HG03103 (cell line): Measurements from ENCODE around the gene METTL15.
"Not testable (repeated sequence)": the region's sequence is repeated elsewhere in the genome, so short reads cannot be mapped to it uniquely, and the experiment has no call there.

Experiments used
- ATAC-seq: cut with Tn5 transposase; IDR thresholded peaks from one replicate; pipeline ENCODE4 v1.9.1; 2021; ENCODE audit warnings: low read depth; ENCODE audit not compliant: unreplicated experiment

Gene METTL15

DNA sequence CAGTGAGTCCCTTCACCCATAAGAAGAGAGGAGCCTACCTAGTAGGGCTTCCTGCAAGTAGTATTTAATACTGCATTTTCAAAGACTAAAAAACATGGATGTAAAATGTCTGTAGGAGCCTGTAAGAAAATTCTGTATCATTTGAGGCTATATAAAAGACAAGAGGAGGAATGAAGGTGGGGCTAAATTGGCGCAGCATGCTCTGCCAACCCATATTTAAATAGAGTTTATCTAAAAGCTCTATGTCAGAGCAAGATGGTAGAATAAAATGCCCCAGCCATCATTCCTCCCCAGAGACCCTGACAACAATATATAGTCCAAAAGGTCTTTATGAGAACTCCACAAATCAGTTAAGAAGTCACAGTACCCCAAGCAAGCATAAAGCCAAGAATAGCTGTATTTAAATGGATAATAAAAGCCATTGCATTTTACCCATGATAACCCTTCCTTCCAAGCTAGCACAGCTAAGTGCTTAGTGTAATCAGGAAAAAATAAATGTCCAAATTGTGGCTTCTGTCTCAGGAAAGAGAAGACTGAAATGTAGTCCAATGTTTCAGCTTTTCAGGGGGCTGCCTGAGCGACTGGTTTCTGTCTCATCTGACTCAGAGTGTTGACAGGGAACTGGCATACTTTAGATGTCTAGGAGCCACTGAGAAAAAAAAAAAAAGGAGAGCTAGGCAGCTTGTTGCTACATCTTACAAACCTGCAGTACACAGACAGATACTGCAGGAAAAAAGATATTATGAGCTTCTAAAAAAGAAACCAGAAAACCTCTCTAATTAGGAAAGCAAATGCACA is 258.6 kb downstream of the METTL15 start:
- ATAC-seq: no peak

DNA sequence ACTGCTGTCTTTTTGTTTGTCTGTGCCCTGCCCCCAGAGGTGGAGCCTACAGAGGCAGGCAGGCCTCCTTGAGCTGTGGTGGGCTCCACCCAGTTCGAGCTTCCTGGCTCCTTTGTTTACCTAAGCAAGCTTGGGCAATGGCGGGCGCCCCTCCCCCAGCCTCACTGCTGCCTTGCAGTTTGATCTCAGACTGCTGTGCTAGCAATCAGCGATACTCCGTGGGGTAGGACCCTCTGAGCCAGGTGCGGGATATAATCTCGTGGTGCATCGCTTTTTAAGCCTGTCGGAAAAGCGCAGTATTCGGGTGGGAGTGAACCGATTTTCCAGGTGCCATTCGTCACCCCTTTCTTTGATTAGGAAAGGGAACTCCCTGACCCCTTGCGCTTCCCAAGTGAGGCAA is 269.9 kb downstream of the METTL15 start:
- ATAC-seq: not testable (repeated sequence)
